ENCODE results near the gene DZIP3. TPM values are rescaled to one million over a fixed set of nuclear protein-coding genes. Genes with fewer than 3 reads are reported as not detected.
"Not testable (repeated sequence)": the region's sequence is repeated elsewhere in the genome, so short reads cannot be mapped to it uniquely, and the experiment has no call there.

Gene DZIP3
- total RNA-seq, 1 donor from 2014 or later: 2.8 TPM

DNA sequence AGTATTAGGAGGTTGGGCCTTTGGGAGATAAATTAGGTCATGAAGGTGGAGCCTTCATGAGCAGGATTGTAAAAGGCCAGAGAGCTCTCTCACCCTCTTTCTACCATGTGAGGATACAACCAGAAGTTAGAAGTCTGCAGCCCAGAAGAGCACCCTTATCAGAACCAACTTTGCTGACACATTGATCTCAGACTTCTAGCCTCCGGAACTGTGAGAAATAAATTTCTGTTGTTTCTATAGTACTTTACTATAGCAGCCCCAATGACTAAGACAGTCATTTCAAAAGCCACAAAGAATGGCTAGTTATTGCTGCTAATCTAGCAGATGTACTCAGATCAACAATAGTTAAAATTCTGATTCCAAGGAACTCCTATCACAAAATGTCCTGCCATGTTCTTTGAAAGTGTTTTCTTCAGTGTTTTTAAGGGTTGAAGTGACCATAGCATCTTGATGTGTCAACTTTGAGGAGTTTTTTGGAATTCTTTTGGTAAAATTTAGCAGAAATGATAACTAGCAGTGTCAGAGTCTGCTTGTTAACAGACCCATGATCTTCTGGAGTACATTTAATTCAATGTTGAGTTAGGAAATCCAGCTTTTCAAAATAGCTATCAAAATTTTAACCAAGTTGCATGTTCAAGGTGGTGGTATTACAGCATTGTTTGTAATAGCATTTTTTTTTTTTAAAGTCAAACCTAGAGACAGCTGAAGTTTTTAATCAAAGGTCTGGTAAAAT, 10.3 kb downstream of the DZIP3 start:
- ATAC-seq (no peak), DNase-seq (ENCODE audit: low spot score) (no peak)

DNA sequence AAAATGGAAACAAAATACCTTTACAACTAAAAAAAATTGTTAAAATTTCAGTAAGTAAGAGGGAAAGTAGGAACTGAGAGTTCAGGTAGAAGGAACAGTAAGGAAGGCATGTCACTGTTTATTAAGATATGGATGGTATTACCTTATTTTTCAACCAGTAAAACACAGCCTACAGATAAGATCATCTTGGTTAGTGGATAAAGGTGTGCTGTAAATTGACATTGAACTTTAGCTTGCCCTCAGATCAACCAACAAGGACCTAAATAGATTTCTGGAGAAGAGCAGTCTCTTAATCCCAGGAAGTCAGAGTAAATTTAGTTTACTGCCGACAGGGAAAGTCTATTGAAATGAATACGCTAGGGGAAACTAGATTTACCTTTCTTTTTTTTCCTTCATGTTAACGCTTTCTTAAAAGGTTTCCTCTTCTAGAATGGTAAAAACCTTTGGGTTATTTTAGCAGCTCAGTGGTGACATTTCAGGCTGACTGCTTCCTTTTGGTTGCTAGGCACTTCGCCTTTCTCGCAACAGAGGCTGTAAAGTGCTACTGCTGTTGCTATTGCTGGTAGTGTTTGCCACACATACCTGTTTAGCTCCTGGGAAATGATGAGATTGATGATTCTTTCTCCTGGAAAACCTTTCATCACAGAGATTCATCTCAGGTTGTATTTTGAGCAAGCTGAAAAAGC, 12.9 kb downstream of the DZIP3 start:
- ATAC-seq: no peak

DNA sequence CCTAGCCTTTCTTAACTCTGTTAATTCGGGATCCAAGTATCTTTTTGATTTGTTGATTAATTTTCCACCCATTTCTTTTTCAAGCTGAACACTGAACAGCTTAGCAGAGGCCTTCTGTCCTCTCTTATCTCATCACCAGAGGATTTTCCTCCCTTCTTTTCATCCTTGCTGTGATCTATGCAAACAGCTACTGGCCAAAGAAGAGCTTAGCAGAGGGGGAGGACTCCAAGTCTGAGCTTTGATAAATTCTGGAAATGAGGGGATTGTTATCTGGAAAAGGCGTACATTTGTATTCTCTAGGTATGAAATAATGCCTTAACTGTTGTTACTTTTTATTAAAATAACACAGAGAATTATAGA, 13.4 kb downstream of the DZIP3 start:
- DNase-seq (ENCODE audit: low spot score) (no peak), ATAC-seq (no peak)

More for the DNA sequence above, 12.9 kb downstream of the DZIP3 start:
- DNase-seq (ENCODE audit: low spot score): no peak

DNA sequence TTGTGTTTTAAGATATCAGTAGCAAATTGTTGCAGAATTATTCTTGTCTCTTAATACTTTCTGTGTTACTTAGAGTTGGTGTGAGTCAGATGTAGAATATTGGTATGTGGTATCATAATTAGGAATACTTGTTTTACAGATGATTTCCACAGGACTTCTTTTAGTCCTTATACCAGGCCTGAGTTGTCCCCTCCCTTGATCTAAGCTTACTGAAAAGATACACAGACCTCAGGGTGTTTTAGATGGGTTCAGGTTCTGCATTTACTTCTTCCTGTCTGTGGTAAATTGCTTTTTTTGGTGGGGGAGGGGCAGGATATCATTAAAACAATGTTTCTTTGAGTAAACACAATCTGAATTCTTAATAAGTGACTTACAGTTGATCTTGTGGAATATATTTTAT, 14.2 kb downstream of the DZIP3 start:
- no peak for DNase-seq (ENCODE audit: low spot score)
- ATAC-seq: no peak

DNA sequence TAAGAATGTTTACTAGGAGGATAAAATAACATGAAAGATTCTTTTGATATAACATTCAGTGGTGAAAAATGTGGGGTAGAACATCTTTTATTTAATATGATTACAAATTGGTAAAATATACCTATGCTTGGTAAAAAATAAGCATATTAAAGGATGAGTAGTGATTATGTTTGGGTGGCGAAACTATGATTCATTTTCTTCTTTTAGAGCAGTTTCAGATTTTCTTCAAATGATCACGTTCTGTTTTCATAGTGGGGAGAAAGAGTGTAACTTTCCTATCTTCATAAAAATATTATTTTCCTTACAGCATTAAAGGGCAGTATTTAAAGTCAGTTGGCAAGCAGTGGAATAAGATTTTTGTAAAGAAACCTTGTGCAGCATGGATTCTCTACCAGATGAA, 15.5 kb downstream of the DZIP3 start:
- no peak for ATAC-seq

DNA sequence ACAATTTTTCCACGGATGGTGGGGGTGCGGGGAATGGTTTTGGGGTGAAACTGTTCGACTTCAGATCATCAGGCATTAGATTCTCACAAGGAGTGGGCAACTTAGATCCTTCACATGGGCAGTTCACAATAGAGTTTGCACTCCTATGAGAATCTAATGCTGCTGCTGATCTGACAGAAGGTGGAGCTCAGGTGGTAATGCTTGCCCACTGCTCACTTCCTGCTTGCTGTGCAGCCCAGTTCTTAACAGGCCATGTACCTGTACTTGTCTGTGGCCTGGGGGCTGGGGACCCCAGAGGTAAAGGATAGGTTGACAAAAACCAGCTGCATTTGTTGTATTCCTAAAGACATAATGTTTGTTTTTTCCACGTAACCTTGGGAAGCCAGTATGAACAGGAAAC, 16.0 kb downstream of the DZIP3 start:
- ATAC-seq: no peak
- DNase-seq (ENCODE audit: low spot score): no peak

More for the DNA sequence above, 15.5 kb downstream of the DZIP3 start:
- no peak for DNase-seq (ENCODE audit: low spot score)

DNA sequence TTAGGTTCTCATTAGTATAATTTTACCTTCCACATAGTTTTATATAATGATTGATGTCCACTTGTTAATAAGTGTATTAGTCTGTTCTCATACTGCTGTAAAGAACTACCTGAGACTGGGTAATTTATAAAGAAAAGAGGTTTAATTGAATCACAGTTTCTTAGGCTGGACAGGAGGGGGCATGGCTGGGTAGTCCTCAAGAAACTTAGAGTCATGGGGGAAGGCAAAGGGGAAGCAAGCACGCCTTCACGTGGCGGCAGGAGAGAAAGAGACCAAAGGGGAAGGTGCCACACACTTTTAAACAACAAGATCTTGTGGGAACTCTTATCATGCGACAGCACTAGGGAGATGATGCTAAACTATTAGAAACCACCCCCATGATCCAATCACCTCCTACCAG, 19.2 kb downstream of the DZIP3 start:
- ATAC-seq: no peak
- no peak for DNase-seq (ENCODE audit: low spot score)

DNA sequence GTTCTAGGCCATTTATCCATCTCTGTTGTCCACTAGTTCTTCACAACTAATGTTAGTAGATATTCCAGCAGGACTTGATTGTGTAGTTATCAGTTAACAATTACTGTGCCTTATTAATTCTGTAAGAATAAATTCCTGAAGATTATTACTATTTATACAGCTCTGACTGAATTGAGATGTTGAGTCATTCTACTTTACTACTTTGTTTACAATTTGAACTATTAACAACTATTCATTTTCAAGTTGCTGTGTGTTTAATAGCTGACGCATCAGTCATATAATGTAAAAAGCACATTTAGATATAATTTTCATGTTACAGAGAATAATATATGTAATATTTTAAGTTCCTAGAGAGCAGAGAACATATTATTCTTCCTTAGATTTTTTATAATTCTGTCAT, 21.1 kb downstream of the DZIP3 start:
- no peak for ATAC-seq

DNA sequence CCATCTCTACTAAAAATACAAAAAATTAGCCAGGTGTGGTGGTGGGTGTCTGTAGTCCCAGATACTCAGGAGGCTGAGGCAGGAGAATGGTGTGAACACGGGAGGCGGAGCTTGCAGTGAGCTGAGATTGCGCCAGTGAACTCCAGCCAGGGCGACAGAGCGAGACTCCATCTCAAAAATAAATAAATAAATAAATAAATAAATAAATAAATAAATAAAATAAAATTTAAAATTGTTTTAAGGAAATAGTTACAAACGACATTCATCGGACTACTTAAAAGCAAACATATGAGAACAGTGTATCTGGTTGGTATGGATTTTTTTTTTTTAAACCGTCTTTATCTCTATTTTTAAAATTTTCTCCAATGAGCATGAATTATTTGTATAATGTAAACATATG, 26.6 kb downstream of the DZIP3 start:
- not testable (repeated sequence) for DNase-seq (ENCODE audit: low spot score); ATAC-seq

More for the DNA sequence above, 21.1 kb downstream of the DZIP3 start:
- DNase-seq (ENCODE audit: low spot score): no peak

DNA sequence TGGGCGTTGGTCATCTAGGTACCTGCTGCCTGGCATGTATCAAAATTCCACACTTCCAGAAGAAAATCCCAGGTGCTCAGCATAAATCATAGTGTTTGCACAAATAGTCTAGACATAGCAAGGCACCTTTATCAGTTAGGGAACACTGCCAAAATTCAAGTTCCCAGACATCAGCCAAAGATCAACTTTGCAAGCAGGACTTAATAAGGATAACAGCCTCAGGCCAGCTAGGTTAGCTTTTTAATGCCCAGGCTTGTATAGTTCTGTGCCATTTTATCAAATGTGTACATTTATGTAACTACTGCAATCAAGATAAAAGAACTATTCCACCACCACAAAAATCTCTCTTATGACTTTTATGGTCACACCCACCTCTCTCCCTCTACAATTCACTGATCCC, 30.7 kb downstream of the DZIP3 start:
- no peak for DNase-seq (ENCODE audit: low spot score)
- peak; percentile 68 for ATAC-seq

DNA sequence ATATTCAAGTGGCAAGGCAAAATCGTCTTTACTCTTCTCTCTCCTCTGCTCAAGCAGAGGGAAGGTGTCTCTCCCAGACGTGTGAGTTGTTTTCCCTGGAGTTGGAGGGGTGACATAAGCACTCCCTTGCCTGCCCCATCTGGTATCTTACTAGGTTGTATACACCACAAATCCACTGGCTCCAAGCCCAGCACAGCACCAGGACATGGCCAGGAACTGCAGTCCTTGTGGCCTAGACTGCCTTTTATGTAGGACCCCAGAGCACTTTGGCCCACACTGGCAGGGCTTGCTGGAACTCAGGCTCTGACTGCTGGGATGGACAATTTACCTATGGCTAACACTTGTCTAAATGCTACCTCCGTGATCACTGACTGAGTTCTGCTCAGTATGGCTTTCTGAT, 34.0 kb downstream of the DZIP3 start:
- DNase-seq (ENCODE audit: low spot score) (no peak), ATAC-seq (no peak)

DNA sequence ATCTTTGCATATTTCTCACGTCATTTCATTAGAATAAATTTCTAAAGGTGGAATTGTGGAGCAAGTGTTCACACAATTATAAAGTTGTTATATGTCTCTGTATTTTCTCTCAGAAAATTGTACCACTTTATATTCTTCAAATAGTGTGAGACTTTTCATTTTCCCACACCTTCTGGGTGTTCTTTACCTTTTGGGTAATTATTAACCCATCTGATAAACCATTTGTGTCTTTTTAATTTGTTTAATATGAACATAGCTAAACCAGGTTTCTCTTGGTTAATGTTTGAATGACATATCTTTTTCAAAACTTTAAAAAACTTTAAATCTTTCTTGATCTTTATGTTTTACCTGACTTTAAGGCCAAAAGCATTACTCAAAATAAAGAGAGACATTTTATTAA, 40.5 kb downstream of the DZIP3 start:
- no peak for DNase-seq (ENCODE audit: low spot score)
- peak; percentile 29 for ATAC-seq

DNA sequence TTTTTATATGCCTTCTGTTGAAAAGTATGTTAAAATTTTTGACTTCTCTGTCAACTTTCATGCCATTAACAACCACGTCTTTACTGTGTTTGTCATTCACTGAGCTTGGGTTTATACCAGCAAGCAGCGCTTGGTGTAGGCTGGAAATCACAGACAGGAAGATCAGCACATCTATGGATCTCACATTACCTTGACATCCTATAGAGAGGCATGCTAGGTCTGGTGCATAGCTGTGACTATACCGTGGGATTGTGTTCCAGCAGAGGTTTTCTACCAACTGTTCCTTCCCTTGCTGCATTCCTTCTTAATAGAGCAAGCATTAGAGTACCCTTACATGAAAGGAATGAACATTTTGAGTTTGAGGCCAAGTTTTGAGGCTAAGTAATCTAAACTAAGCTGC, 53.0 kb downstream of the DZIP3 start:
- ATAC-seq (no peak), DNase-seq (ENCODE audit: low spot score) (no peak)

DNA sequence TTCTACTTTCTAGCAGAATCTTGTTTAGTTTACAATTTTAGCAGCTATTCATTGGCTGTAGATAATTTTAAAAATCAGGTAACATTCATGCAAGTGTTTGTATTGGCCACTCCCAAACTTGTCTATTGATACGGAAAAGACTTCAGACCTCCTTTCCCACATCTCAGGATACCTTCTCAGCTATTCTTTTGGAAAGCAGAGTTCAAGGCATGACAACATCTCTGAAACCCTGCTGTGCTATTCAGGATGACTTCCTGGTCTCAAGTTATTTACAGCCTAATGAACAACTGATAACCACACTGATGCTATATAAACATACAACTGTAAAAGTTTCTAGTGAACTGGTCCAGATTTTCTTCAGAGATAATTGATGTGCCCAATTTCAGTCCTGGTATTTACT, 55.8 kb downstream of the DZIP3 start:
- DNase-seq (ENCODE audit: low spot score): no peak
- ATAC-seq: no peak

DNA sequence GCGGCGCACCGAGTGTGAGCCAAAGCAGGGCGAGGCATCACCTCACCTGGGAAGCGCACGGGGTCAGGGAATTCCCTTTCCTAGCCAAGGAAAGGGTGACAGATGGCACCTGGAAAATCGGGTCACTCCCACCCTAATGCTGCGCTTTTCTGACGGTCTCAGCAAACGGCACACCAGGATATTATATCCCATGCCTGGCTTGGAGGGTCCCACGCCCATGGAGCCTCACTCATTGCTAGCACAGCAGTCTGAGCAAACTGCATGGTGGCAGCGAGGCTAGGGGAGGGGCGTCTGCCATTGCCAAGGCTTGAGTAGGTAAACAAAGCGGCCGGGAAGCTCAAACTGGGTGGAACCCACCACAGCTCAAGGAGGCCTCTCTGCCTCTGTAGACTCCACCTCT, 66.1 kb downstream of the DZIP3 start:
- not testable (repeated sequence) for DNase-seq (ENCODE audit: low spot score); ATAC-seq

DNA sequence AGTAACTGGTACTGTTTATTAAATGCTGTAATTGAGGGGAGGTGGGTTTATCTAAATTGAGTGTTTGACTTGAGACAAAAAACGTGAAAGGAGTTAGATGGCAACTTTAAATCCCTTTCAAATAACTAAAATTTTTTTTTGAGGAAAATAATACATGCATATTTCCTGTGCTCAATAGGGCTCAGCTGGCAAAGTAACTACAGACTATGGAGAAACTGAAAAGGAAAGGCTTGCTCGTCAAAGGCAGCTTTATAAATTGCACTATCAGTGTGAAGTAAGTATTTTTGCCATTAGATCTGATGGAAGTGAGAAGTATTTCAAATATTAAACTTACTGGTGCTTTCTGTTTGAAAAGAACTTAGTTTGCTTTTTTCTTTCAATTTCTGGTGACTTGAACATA, 72.2 kb downstream of the DZIP3 start:
- no peak for DNase-seq (ENCODE audit: low spot score)
- ATAC-seq: peak; percentile 47

DNA sequence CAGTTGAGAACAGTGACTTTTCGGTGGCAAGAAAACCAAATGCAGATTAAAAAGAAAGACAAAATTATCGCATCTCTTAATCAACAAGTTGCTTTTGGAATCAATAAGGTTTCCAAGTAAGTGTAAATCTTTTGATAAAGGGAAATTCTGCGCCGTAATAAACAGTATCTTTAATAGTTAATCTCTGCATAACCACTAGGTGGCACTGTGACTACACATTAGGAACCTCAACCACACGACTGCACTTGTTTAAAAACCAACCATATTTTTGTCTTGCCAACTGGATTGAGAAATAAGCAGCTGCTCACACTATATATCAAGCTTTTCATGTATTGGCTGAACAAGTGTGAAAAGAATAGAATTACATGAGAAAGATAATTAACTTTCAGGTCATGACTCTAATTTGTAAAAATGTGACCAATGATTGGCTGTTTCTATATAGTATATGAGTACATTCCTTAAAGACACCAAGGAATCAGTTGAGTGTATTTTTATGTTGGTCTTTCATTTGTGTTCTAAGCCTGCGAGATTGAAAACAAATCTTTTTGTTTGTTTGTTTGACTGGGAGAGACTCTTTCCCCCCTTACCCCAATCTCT, 72.7 kb downstream of the DZIP3 start:
- DNase-seq (ENCODE audit: low spot score) (no peak), ATAC-seq (peak; percentile 99)

DNA sequence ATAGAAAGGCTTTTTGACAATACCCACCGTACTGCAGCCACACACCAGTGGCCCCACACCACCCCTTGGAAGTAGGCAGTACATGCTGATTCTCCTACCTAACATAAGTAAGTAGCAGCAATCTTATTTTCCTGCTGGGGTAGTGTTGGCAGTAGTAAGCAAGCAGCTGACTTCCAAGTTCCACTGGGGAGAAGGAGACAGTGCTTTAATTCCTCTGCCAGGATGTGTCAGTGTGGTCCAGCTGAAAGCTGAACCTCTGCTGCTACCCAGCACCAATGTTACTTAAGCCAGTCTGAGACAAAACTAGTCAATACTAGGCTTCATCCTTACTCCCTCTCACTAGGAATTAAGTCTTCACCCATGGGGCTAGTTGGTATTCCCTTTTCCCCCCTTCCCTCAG, 74.7 kb downstream of the DZIP3 start:
- ATAC-seq (no peak), DNase-seq (ENCODE audit: low spot score) (no peak)

DNA sequence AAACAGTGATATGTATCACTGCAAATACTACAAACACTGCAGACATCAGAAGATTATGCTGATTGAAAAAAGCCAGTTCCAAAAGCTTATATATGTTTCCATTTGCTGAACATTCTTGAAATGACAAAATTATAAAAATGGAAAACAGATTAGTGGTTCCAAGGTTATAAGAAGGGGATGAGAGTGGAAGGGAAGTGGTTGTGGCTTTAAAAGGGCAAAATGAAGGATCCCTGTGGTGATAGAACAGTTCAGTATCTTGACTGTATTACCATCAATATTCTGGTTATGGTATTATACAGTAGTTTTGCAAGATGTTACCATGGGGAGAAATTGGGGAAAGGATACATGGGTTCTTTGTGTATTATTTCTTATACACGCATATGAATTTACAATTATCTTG, 77.8 kb downstream of the DZIP3 start:
- DNase-seq (ENCODE audit: low spot score) (no peak), ATAC-seq (no peak)

DNA sequence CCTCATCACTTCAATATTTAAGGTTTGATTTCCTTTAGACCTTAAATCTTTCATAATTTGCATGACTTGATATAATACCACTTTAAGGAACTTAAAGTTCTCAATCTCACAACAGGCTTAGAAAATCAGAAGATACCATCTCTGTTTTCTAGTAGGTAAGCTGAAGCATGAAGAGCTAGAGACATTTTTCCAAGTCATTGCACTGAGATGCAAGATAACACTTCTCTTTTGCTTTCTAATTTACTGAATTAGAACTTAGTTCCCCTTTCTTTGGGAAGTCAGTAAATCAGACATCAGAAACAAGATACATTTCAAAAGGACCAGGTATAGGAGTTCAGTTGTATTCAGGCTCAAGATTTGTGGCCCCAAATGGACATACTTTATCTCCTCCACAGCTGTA, 79.7 kb downstream of the DZIP3 start:
- no peak for DNase-seq (ENCODE audit: low spot score)
- ATAC-seq: no peak

DNA sequence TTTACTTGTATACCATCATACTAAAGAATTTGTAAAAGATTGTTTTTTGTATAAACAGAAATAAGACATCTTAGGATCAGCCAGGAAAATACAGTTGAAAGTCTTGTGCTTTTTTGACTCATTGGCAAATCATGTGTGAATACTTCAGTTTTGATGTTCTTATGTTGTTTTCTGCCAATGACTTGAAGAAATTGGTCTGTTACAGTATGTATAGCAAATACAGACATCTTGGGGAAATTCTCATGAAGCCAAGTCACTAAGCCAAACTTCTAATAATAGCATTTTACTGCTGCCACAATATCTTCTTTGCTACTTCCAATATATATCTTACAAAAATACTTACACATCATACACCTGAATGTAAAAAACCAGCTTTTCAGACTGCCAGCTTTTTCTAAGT, 83.2 kb downstream of the DZIP3 start:
- DNase-seq (ENCODE audit: low spot score): no peak
- no peak for ATAC-seq

DNA sequence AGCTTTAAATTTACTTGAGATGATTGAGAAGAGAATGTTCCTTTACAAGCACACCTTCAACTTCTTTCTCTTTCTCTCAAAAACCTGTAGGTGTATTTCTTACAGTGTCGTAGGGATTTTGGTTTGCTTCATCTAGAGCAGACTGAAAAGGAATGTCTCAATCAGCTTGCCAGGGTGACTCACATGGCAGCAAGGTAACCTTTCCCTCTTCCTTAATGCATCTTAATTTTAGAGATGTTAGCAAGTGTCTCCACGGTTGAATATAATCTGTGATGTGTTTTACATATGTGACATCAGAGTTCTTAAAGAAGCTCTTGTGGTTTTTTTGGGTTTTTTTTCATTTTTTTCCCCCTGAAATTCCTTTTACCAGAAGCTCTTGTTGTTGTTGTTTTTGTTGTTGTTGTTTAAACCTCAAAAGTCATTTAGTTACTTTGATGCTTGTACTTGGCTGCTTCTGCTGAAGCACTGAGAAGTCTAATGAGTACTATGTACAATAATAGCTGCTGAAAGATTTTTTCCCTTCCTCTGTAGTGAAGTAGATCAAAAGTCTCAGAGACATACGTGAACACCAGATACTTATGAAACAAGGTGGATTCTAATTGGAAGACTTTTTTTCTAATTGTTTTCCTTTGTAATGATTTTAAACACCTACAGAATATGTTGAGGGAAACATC, 84.6 kb downstream of the DZIP3 start:
- ATAC-seq (no peak), DNase-seq (ENCODE audit: low spot score) (no peak)

Measured in left lobe of liver (tissue), 2 donors.